NT2/D1 (cell line): ENCODE results near the gene TEX19.

ENCODE experiments used
- DNase-seq: peaks from one replicate; pipeline ENCODE4 v3.0.0-alpha.2; 2011; ENCODE audit warnings: low read depth, low spot score
- H3K27me3 ChIP-seq: 2 replicates; pipeline ENCODE4 v1.6.0; 2011; ENCODE audit warnings: mild to moderate bottlenecking; ENCODE audit not compliant: insufficient read length, insufficient read depth
- H3K36me3 ChIP-seq: 2 replicates; pipeline ENCODE4 v1.6.1; 2011; ENCODE audit warnings: mild to moderate bottlenecking, low read length, mixed read lengths; ENCODE audit not compliant: insufficient read depth, insufficient read length
- H3K4me1 ChIP-seq: 2 replicates; pipeline ENCODE4 v1.5.1; 2011; ENCODE audit not compliant: insufficient read depth, insufficient read length
- H3K4me3 ChIP-seq: 2 replicates; pipeline ENCODE4 v1.5.1; 2011; ENCODE audit warnings: low read depth; ENCODE audit not compliant: insufficient read length
- H3K9ac ChIP-seq: 2 replicates; pipeline ENCODE4 v1.6.0; 2011; ENCODE audit warnings: low read depth; ENCODE audit not compliant: insufficient read length
- H3K9me3 ChIP-seq: 2 replicates; pipeline ENCODE4 v1.5.1; 2011; ENCODE audit warnings: mild to moderate bottlenecking, low read length; ENCODE audit not compliant: insufficient read depth
- SUZ12 ChIP-seq: IDR thresholded peaks from 2 replicates; pipeline ENCODE4 v1.6.1; 2011; ENCODE audit not compliant: insufficient read length, insufficient read depth; ENCODE audit errors: extremely low read depth
- YY1 ChIP-seq: IDR thresholded peaks from 2 replicates; pipeline ENCODE4 v1.6.1; 2011; ENCODE audit not compliant: insufficient read length, insufficient read depth
- ZNF274 ChIP-seq: IDR thresholded peaks from 2 replicates; pipeline ENCODE4 v1.6.1; 2011; ENCODE audit warnings: mild to moderate bottlenecking, low read depth, low read length

The TEX19 gene

DNA sequence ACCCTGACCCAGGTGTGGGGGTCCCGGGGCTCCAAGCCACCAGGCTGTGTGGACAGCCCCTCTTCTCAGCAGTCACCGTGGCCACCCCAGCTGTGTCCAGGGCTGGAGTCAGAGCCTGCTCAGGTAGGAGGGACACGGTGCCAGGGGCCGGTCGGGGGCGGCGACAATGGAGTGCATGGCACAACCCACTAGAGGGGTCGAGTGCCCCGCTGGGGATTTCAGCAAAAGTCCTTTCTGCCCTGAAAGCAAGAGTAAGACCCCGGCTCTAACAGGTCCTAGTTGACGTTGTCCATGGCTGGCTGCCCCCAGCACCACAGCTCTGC is 23.8 kb downstream of the TEX19 start:
- no peaks in the 10 kb centered on the region for H3K27me3 ChIP-seq
- no peak for DNase-seq
- no peak overlapping the region for H3K9ac ChIP-seq

DNA sequence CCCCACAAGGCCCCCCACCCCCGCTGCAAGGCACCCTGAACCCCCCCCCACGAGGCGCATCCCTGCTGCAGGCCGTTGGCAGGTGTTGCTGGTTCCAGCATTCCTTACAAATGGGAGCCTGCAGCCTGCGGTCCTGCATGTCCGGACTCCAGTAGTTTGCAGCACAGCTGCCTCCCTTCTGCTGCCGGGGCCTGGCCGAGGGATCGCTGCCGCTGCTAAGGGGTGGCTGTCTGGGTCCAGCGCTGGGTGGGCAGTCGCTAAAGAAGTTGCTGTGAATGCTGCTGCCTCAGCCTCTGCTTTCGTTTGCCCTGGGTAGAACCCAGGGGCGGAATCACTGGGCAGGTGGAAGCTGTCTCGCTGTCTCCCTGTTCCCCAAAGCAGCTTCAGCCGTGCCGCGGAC is 24.4 kb downstream of the TEX19 start:
- no peaks in the 10 kb centered on the region for H3K36me3 ChIP-seq
- DNase-seq = no peak
- H3K9me3 ChIP-seq = no peaks in the 10 kb centered on the region
- H3K27me3 ChIP-seq = no peaks in the 10 kb centered on the region
- TF ChIP-seq YY1 (no peak), SUZ12 (no peak), ZNF274 (no peak)
- H3K4me1 ChIP-seq = peaks cover 31% of the 10 kb centered on the region
- peak overlapping the region; percentile 21 for H3K9ac ChIP-seq
- no peak overlapping the region for H3K4me3 ChIP-seq

More for the DNA sequence above, 23.8 kb downstream of the TEX19 start:
- Histone ChIP-seq H3K9me3 (no peaks in the 10 kb centered on the region), H3K4me3 (no peak overlapping the region), H3K36me3 (no peaks in the 10 kb centered on the region), H3K4me1 (peaks cover 34% of the 10 kb centered on the region)
- TF ChIP-seq YY1 (no peak), SUZ12 (no peak), ZNF274 (no peak)

GRCh38 chr17:82384051-82384729 is 25.1 kb downstream of the TEX19 start:
- H3K4me1 ChIP-seq = peaks cover 31% of the 10 kb centered on the region
- no peak overlapping the region for H3K4me3 ChIP-seq

GRCh38 chr17:82384730-82385481 is 25.9 kb downstream of the TEX19 start:
- Histone ChIP-seq H3K9ac (no peak overlapping the region), H3K4me3 (no peak overlapping the region), H3K27me3 (no peaks in the 10 kb centered on the region), H3K36me3 (no peaks in the 10 kb centered on the region), H3K4me1 (peaks cover 28% of the 10 kb centered on the region), H3K9me3 (no peaks in the 10 kb centered on the region)
- TF ChIP-seq YY1 = no peak
- TF ChIP-seq ZNF274 = no peak
- TF ChIP-seq SUZ12 = no peak
- no peak for DNase-seq

More at GRCh38 chr17:82384051-82384729, 25.1 kb downstream of the TEX19 start:
- no peak for TF ChIP-seq ZNF274
- TF ChIP-seq SUZ12 = no peak
- TF ChIP-seq YY1 = no peak
- DNase-seq = no peak
- H3K9me3 ChIP-seq = no peaks in the 10 kb centered on the region
- H3K36me3 ChIP-seq = no peaks in the 10 kb centered on the region
- H3K27me3 ChIP-seq = no peaks in the 10 kb centered on the region
- H3K9ac ChIP-seq = no peak overlapping the region

DNA sequence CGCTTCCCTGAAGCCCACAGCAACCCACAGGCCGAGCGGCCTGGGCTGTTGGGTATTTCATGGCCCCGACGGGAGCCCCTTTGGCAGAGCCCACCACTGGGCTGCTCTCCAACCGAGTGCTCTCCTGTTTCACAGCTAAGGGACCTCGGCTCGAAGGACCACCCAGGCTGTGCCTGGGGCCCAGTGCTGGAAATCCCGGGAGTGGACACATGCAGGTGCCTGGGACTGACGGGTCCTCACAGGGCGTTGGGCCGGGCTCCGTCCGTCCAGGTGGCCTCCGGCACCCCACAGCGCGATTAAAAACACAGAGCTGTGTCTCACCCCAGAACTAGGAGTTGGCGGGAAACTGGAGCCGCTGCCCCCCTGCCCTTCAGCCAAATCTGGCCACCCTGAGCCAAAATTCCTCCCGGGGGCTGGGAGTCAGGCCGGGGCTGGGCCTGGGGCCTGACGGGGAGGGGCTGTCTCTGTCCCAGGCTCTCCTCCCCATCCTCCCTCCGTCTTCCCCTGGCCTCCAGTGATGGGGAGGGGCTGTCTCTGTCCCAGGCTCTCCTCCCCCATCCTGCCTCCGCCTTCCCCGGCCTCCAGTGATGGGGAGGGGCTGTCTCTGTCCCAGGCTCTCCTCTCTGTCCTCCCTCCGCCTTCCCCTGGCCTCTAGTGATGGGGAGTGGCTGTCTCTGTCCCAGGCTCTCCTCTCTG is 26.7 kb downstream of the TEX19 start:
- TF ChIP-seq YY1 = no peak
- TF ChIP-seq ZNF274 = no peak
- TF ChIP-seq SUZ12 = no peak
- Histone ChIP-seq H3K9ac (peak overlapping the region; percentile 56), H3K4me3 (no peak overlapping the region), H3K27me3 (no peaks in the 10 kb centered on the region), H3K4me1 (peaks cover 25% of the 10 kb centered on the region), H3K36me3 (peaks cover 2% of the 10 kb centered on the region), H3K9me3 (no peaks in the 10 kb centered on the region)
- no peak for DNase-seq

- Histone ChIP-seq H3K4me1 (peaks cover 25% of the 10 kb centered on the region), H3K36me3 (peaks cover 2% of the 10 kb centered on the region), H3K9me3 (no peaks in the 10 kb centered on the region), H3K4me3 (no peak overlapping the region), H3K9ac (peak overlapping the region; percentile 53), H3K27me3 (no peaks in the 10 kb centered on the region)
- no peak for DNase-seq
- no peak for TF ChIP-seq SUZ12
- TF ChIP-seq YY1 = no peak
- no peak for TF ChIP-seq ZNF274
These were observed 27.3 kb downstream of the TEX19 start for GRCh38 chr17:82386255-82386831.
